ENCODE results near the gene ADAMTS10.
A peak's percentile ranks its signal among the peaks of the same experiment; 100 is the strongest.
"Not testable (repeated sequence)": the region's sequence is repeated elsewhere in the genome, so short reads cannot be mapped to it uniquely, and the experiment has no call there.

The ADAMTS10 gene

DNA sequence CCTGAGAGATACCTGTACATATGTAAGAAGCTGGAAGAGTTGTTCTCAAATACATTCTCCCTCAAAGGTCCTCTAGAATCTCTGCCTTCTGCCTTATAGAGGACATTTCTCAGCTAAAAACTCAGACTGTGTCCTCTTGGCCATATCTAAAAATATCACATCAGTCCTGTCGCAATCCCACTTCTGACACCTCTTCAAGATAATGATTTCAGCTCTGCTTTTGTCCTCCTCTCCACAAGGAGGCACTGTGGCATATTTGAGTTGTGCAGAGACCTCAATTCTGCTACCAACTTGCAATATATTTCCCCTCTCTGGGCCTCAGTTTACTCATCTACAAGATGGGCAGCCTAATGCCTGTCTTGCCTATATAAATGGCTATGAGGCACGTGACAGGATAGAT, 16.6 kb downstream of the ADAMTS10 start:
- no peak for DNase-seq (ENCODE audit: low read depth, low spot score)

DNA sequence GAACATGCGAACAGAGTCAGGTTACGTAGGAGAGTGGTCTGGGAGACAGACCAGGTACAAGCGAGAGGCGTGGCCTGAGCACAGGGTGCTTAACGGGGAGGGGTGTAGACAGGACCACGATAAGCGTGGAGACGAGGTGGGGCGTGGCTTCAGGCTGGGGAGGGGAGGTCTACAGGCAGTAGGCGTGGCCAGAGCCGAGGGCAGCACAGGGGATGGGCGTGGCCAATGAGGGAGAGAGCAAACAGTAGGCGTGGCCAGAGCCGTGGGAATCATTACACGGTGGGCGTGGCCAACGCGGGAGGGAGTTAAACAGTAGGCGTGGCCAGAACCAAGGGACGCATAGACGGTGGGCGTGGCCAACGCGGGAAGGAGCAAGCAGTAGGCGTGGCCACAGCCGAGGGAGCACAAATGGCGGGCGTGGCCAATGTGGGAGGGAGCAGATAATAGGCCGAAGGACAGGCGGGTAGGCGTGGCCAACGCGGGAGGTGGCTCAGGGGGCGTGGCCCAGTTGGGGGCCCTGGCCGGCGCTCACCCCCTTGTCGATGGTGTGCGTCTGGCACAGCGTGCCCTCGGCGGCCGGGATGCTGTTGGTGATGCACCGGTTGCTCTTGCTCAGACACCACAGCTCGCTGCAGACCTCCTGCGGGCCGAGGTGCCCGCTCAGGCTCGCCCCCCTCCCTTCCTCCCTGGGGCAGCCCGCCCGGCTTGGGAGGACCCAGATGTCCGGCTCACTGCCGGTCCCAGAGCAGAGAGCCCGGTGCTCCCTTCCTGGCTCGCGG, 18.1 kb downstream of the ADAMTS10 start:
- peak; percentile 94 for DNase-seq (ENCODE audit: low read depth, low spot score)

DNA sequence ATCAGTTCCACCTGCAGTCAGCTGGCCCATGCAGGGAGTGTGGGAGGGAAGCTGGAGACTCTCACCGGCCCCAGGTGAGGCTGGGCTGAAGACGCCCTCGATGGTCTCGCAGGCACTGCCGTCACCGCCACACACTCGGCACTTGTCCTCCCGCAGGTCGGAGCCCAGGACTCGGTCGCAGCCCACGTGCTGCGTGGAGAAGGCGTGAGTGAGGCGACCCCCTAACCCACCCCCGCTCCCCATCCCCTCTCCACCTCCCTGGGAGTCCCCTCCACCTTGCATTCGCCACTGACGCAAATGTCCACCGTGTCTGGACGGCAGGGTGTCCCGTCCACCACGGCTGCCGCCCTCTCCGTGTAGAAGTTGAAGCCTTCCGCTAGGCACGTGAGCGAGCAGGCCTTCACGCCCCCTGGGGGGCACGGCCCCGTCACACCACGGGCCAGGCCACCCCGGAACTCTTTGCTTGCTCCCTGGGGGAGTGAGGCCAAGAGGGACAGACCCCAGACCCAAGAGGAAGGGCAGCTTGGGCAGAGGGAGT, 21.3 kb downstream of the ADAMTS10 start:
- no peak for DNase-seq (ENCODE audit: low read depth, low spot score)

DNA sequence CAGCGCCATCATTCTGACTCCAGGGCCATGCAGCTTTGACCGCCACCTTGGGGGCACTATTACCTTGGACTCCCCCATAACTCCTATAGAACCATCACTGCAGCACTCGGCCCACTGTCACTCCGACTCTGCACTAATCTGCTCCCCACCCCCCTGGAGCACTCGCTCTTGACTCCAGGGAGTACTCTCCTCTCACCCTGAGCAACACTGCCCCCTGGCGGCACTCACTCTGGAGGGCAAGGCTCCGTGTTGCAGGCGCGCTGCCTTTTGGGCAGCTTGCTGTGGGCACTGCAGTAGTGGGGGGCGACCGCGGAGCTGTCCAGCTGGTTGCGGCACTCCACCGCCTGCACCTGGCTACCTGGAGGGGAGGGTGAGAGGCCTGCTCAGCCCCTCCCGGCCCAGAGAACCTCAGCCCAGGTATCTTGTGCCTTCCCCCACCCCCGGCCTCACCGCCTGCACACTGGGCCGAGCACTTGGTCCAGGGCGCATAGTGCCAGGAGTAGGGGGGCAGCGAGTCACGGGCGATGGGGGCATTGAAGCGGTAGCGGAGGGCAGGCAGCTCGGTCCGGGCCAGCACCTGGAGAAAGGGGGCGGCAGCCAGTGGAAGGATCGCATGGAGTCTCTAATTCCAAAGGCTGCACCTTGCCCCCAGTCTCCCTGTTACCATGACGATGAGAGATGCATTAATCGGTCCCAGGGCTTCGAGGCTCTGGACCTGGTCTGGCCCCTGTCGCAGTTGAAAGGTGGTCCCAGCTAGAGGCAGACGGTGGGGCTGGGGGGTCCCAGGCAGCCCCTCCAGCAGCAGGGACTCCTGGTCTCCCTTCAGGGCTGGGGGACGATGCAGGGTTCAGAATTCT, 24.4 kb downstream of the ADAMTS10 start:
- DNase-seq (ENCODE audit: low read depth, low spot score), result no peak

DNA sequence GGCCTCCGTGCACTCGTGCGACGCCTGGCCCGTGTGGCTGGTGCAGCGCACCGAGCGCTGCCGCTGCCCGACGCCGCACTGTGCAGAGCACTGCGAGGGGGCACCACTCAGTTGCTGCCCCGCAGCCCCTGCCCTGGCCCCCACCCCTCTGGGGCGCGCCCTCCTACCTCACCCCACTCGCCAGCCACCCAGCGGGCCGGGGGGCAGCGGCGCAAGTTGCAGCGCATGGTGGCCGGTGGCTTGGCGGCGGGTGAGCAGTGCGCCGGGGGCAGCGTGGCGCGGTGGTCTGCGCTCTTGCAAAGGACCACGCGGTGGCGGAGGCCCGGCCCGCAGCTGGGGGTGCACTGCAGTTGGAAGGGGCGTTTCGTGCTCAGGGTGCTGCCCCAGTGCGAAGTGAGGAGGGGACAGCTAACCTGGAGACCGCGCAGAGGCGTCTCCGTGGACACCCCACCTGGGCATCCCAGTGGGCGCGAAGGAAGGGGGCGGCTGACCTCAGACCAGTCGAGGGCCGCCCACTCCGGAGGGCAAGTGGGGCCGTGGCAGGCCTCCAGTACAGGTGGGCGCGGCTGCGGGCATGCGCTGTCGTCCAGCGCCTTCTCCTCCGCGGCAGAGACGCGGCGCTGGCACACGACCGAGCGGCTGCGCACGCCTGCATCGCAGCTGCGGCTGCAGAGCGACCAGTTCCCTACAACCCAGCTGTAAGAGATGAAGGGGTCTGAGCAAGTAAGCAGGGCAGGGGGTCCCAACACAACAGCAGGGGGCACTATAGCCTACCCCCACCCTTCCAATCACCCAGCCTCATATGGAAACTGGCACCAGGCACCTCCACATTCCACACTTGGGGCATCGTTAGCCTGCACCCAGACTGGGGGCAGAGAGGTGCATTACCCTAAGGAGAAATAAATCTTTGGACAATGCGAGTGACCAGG, 25.3 kb downstream of the ADAMTS10 start:
- no peak for DNase-seq (ENCODE audit: low read depth, low spot score)

DNA sequence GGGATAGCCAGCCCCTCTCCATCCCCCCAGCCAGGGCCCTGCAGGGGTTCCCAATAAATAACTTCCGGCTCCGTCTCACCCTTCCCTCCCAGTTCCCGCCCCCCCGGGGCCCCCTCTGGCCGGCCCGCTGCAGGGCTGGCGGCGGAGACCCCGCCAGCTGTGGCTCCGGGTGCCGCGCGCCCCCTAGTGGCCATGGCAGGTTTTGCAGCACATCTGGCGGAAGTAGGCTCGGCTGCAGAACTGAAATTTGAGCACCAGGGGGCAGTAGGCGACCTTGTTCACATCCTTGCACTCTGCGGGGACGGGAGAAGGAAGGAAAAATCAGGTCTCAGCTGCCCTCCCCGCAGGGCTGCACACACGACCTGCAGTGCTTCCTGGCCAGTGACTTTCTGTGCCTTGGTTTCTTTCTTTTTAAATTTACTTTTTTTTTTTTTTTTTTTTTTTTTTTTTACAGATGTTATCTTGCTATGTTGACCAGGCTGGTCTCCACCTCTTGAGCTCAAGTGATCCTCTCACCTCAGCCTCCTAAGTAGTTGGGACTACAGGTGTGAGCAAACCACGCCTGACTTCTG, 29.7 kb downstream of the ADAMTS10 start:
- DNase-seq (ENCODE audit: low read depth, low spot score), result peak; percentile 46

DNA sequence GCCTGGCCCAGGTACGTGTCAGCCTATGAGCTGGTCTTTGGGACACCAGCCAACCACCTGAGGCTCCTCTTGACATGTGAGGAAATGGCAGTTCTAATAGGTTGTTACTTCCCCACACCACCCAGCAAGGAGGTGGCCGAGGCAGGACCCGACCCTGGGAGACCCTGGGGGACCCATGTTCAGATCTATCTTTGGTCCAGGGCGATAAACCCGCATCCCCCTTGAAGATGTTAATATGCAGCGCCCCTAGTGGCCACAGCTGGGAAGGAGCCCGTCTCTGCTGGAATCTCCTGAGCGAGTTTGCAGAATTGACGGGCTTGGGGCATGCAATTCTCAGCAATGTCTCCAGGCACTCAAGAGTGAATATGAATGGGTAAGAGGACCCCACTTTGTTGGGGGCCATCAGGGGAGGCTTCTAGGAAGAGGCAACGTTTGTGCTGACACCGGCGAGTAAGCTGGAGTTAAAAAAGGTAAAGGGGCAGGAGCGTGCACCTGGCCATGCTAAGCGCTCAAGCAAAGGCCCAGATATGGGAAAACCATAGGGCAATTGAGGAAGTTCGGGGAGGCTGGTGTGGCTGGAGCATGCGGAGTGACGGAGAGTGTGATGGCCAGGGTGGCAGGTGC, 31.8 kb downstream of the ADAMTS10 start:
- peak; percentile 40 for DNase-seq (ENCODE audit: low read depth, low spot score)

DNA sequence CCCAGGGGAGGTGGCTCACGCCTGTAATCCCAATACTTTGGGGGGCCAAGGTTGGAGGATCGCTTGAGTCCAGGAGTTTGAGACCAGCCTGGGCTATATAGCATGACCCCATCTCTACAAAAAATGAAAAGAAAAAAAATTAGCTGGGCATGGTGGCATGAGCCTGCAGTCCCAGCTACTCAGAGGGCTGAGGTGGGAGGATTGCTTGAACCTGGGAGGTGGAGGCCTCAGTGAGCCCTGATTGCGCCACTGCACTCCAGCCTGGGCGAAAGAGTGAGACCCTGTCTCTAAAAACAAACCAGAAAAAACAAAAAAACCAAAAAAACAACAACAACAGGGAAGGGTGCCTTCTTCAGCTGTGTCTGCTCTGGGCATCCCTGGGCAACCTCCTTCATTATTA, 32.8 kb downstream of the ADAMTS10 start:
- no peak for DNase-seq (ENCODE audit: low read depth, low spot score)

DNA sequence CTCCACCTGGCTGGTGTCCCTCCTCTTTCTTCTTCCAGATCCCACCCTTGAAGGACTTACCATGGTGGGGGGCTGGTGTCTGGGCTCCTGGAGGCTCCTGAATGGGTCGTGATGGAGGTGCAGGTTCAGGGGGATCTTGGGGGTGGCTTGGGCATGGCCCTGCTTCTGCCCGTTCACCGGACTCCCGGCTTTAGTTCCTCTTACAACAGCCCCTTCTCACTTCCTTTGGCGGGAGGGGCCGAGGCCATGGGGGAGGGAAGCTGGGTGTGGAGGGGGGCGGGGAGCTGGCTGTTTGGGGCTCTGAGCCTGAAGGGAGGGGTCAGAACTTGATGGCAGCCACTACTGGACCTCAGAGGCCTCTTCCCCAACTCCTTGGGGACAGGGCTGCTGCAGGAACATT, 33.3 kb downstream of the ADAMTS10 start, which contains the start of gene MYO1F:
Gene MYO1F (minus strand): TSS at position 196 of the 400 bp plus-strand sequence. CDS start 133 bp downstream, at position 63.
- DNase-seq (ENCODE audit: low read depth, low spot score), result no peak

DNA sequence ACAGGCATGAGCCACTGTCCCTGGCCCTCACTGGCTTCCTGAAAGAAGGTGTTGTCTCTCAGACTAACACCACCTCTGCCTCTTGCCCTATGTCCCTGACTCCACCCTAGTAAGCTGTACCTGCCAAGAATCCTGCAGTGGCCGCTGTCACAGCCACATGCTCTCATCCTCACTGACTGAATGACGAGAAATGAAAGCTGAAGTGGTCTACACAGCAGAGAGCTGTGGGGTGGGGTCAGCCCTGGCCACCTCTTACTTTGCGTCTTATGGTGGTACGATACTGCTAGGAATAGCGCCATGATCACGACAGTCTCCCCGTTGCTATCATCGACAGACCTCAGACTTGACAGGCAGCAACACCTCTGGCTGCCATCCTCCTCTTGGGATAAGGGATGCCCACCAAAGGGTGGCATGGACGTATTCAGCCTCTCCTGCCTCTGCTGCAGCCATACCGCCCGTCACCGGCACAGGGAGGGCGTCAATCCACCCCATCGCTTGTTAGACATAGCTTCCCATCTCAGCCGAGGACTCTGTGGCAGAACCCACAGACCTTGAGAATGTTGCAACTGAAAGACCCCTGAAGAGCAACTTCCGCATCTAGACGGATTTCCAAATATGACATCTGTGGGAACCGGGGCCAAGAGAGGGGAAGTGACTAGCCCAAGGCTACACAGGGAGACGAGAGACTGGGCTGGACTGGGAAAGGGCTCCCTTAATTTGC, 34.1 kb downstream of the ADAMTS10 start:
- DNase-seq (ENCODE audit: low read depth, low spot score), result no peak

DNA sequence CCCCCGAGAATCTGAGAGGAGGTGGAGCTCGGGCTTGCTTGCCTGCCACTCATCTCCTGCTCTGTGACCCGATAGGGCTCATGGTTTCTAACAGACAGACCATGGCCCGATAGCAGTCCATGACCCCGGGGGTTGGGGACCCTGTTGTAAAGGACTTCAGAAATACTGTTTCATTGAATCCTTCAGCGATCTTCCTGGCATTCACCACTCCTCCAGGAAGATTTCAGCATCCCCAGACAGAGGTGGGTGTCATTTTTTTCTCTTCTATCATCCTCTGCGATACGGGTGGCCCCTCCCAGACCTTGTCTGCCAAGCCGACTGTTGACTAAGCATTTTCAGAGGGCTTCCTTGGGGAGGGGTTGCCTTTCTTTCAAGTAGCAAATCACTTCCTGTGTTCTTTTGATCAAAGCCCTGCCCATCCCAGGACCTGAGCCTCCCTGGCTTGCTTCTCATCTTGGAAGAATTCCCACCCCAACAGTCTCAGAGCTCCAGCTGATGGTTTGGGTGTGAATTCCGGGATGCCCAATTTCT, 35.0 kb downstream of the ADAMTS10 start:
- DNase-seq (ENCODE audit: low read depth, low spot score), result no peak

DNA sequence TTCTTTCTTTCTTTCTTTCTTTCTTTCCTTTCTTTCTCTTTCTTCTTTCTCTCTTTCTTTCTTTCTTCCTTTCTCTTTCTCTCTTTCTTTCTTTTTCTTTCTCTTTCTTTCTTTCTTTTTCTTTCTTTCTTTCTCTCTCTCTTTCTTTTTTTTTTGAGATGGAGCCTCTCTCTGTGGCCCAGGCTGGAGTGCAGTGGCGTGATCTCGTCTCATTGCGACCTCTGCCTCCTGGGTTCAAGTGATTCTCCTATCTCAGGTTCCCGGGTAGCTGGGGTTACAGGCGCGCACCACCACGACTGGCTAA, 35.9 kb downstream of the ADAMTS10 start:
- DNase-seq (ENCODE audit: low read depth, low spot score), result not testable (repeated sequence)

DNA sequence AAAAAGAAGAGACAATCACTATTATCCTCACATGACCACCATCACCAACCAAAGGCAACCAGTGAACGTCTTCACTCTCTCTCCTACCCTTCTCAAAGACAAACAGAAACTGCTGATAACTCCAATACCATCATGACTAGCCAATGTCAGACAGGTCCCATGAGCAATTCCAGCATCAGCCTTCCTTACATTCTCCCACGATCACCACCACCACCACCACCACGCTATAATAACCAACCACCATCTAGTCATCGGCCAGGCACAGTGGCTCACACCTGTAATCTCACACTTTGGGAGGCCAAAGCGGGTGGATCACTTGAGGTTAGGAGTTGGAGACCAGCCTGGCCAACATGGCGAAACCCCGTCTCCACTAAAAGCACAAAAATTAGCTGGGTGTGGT, 37.2 kb downstream of the ADAMTS10 start:
- no peak for DNase-seq (ENCODE audit: low read depth, low spot score)

DNA sequence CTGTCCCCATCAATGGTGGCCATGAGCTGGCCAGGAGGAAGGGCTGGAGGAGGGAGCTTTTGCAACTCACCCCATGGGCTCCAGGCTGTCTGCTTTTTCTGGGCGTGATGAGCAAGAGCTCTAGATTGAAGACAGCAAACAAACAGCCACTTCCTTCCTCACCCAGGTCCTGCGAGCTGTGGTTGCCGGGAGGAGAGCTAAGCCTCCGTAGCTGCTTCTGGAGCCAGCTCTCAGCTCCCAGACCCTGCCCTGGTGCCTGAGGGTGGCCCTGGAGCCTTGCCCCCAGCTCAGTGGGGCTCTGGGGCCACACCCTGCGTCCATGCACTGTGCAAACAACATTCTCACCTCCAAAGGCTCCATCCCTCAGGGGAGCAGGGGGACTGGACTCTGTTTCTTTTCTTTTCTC, 39.5 kb downstream of the ADAMTS10 start:
- no peak for DNase-seq (ENCODE audit: low read depth, low spot score)

DNA sequence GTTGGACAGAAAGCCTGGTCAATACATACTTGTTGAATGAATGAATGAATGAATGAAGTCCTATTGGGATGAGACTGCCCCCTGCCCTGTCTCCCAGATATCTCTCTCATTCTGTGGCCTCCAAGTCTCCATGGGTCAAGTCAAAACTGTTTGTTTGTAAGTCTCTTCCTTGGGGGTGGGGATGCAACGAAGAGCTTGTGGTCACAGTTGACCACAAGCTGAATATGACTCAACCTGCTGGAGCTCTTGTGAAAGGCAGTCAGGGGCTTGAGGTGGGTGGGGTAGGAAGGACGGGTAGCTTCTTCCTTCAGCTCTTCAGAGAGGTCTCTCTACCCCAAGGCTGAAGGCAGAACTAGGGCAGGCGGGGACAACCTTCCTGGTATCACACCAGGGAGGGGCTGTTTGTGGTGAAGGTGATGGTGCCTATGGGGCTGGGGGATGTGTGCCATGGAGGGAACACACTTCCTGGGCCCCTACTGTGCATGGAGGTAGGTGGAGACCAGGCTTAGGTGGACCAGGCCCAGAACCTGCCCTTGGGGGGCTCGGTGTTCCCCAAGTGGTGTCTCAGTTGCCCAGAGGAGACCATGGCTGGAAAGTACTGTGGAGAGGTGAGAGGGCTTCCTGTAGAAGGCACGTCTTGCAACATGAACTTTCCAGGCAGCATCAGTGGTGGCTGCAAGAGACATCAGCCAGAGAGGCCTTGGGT, 41.3 kb downstream of the ADAMTS10 start:
- peak; percentile 68 for DNase-seq (ENCODE audit: low read depth, low spot score)

DNA sequence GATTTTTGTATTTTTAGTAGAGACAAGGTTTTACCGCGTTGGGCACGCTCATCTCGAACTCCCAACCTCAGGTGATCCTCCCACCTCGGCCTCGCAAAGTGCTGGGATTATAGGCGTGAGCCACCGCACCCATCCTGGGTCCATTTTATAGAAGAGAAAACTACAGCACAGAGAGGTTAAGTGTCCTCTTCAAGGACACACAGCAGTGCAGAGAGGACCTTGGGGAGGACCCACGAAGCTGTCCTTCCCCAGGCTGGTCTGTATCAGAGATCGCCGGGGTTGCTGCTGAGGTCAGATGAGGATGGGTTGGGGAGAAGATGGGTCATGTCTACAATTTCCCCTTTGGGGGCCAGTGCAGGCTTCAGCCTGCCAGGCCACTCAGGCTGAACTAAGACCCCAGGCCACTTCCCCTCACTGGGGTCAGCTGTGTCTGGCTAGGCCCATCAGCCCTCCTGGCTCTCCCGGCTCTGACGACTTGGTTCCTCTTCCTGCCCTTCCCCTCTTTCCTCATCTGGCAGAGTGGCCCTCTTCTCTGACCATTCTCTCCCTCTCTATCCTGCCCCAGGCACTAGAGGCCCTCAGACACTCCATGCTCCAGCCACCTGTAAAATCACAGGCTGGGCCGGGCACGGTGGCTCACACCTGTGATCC, 42.9 kb downstream of the ADAMTS10 start:
- DNase-seq (ENCODE audit: low read depth, low spot score), result no peak

DNA sequence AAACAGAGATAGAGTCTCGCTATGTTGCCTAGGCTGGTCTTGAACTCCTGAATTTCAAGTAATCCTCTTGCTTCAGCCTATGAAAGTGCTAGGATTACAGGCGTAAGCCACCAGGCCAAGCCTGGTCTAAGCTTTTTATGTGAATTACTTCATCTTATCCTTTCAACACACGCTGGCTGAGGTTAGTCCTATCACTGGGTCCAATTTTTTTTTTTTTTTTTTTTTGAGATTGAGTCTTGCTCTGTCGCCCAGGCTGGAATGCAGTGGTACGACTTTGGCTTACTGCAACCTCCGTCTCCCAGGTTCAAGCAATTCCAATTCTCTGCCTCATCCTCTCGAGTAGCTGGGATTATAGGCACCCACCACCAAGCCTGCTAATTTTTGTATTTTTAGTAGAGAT, 43.7 kb downstream of the ADAMTS10 start:
- DNase-seq (ENCODE audit: low read depth, low spot score), result no peak

DNA sequence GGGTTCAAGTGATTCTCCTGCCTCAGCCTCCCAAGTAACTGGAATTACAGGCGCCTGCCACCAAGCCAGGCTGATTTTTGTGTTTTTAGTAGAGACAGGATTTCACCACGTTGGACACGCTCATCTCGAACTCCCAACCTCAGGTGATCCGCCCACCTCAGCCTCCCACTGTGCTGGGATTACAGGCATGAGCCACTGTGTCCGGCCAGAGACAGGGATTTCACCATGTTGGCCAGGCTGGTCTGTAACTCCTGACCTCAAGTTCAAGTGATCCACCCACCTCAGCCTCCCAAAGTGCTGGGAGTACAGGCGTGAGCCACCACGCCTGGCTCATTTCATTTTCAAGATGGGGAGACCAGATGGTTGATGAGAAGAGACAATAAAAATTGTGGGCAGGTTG, 45.6 kb downstream of the ADAMTS10 start:
- not testable (repeated sequence) for DNase-seq (ENCODE audit: low read depth, low spot score)

All from smooth muscle cell of the brain vasculature (primary cell).